ENCODE data around the gene PCBP1. TPM values are rescaled to one million over a fixed set of nuclear protein-coding genes. Genes with fewer than 3 reads are reported as not detected.

PCBP1 gene
- polyA plus RNA-seq, 2 of the 4 experiments (the other 2 are of a cell fraction), result 86.8 to 304 TPM

GRCh38 chr2:70087702-70088597 lies 673 bp downstream of the PCBP1 start:
- CTCF ChIA-PET, result interaction anchor here (0.7 to 3.5 kb wide), 16 partner anchors 9 to 185 kb away, joined by 3 to 33 read pairs (median 4); no protein-coding TSS in a partner anchor
- FAIRE-seq (no peak), DNase-seq (ENCODE audit: low read depth in 1 of 2, low spot score in 1 of 2) (peak; percentile 55 to 74), ATAC-seq (peak; percentile 41 to 63)
- POLR2A ChIA-PET, result interaction anchor here (0.6 to 6.1 kb wide), 15 partner anchors 13 to 205 kb away, joined by 3 to 51 read pairs (median 6); partner anchors contain the start of genes C2orf42, MXD1 and SNRPG
- WGBS (ENCODE audit: missing lambda C conversion rate), result 3% methylated on average over 53 of the region's 58 CpGs
- H3K4me3 ChIP-seq, result peak overlapping the region; percentile 96
- H3K9me3 ChIP-seq, result no peaks in the 10 kb centered on the region
- H3K4me2 ChIP-seq, result peak overlapping the region; percentile 96
- H3K4me1 ChIP-seq, result peaks cover 30% of the 10 kb centered on the region
- H3K27ac ChIP-seq, result peak overlapping the region; percentile 96 to 100
- TF ChIP-seq MAFK (IDR thresholded peaks at IDR 0.05; ENCODE audit: partially characterized antibody) (peak; percentile 66), NFE2L2 (conservative IDR thresholded peaks at IDR 0.05; ENCODE audit: low read length) (peak; percentile 60; the same call in 1 of the 2 replicates), CEBPB (IDR thresholded peaks at IDR 0.05) (peak in 1 of 2 experiments; percentile 34; a peak in 1 of 4 replicates), HMGXB4 (CRISPR knock-in tag; IDR thresholded peaks at IDR 0.05; ENCODE audit: borderline replicate concordance) (peak; percentile 32; the same call in 1 of the 2 replicates), SMC3 (IDR thresholded peaks at IDR 0.05) (peak; percentile 10; the same call in 1 of the 3 replicates), TFCP2L1 (CRISPR knock-in tag; IDR thresholded peaks at IDR 0.05) (peak; percentile 64; the same call in 1 of the 2 replicates), TP53 (CRISPR knock-in tag; IDR thresholded peaks at IDR 0.05) (peak; percentile 60; the same call in 1 of the 2 replicates), USF2 (IDR thresholded peaks at IDR 0.05) (no peak), EHF (CRISPR knock-in tag; IDR thresholded peaks at IDR 0.05) (no peak), RFX5 (IDR thresholded peaks at IDR 0.05) (no peak), KDM1A (IDR thresholded peaks at IDR 0.05; ENCODE audit: low read depth) (no peak), ZC3H11A (IDR thresholded peaks at IDR 0.05) (no peak), NR3C1 (IDR thresholded peaks at IDR 0.05) (no peak), CTCF (IDR thresholded peaks at IDR 0.05) (no peak; the same call in 2 of the 3 replicates), POLR2A (IDR thresholded peaks at IDR 0.05; ENCODE audit: low read length) (0 out of 2 replicates have a peak, but pooled peaks have one; percentile 11), RARB (CRISPR knock-in tag; IDR thresholded peaks at IDR 0.05) (no peak), HES2 (IDR thresholded peaks at IDR 0.05) (no peak), CHD2 (IDR thresholded peaks at IDR 0.05; ENCODE audit: low read length, partially characterized antibody) (no peak), HOXB5 (CRISPR knock-in tag; IDR thresholded peaks at IDR 0.05) (no peak), BHLHE40 (IDR thresholded peaks at IDR 0.05; ENCODE audit: low read depth, low read length) (no peak), ZSCAN20 (CRISPR knock-in tag; IDR thresholded peaks at IDR 0.05) (no peak), PBX3 (IDR thresholded peaks at IDR 0.05) (0 out of 2 replicates have a peak, but pooled peaks have one; percentile 29), ZNF302 (CRISPR knock-in tag; IDR thresholded peaks at IDR 0.05) (no peak), CHD4 (IDR thresholded peaks at IDR 0.05; ENCODE audit: borderline replicate concordance) (no peak), RNF2 (IDR thresholded peaks at IDR 0.05; ENCODE audit: borderline replicate concordance, low read depth) (no peak), PHF8 (IDR thresholded peaks at IDR 0.05; ENCODE audit: borderline replicate concordance, low read depth) (peak; percentile 53; the same call in 1 of the 2 replicates), JUNB (IDR thresholded peaks at IDR 0.05) (no peak), CBX2 (IDR thresholded peaks at IDR 0.05; ENCODE audit: borderline replicate concordance, low read depth) (no peak), FOSB (CRISPR knock-in tag; IDR thresholded peaks at IDR 0.05) (no peak), ATOH8 (CRISPR knock-in tag; IDR thresholded peaks at IDR 0.05; ENCODE audit: low read depth) (0 out of 2 replicates have a peak, but pooled peaks have one; percentile 55), MAZ (IDR thresholded peaks at IDR 0.05; ENCODE audit: borderline replicate concordance, low read depth, low read length) (no peak), MYC (IDR thresholded peaks at IDR 0.05; ENCODE audit: borderline replicate concordance, low read length) (no peak), KDM5A (IDR thresholded peaks at IDR 0.05) (peak; percentile 49; the same call in 1 of the 2 replicates)

Data from A549 (cell line).